Lower leg skin (tissue), 3 donors: ENCODE measurements around the gene USP16.

Experiments
- CTCF ChIP-seq, 3 donors: fragments of 450-650 bp; IDR thresholded peaks; one replicate each; pipeline ENCODE4 v1.5.1; 2016; ENCODE audit warnings: antibody characterized with exemption in 3 of 3, mild to moderate bottlenecking in 3 of 3, moderate library complexity in 2 of 3
- POLR2A ChIP-seq, 2 donors: fragments of 450-650 bp; IDR thresholded peaks; one replicate each; pipeline ENCODE4 v1.6.1; 2016 to 2017; ENCODE audit warnings: antibody characterized with exemption in 2 of 2, mild to moderate bottlenecking in 1 of 2, moderate library complexity in 1 of 2

- no peak for TF ChIP-seq CTCF (IDR thresholded peaks at IDR 0.05)
- no peak for TF ChIP-seq POLR2A (IDR thresholded peaks at IDR 0.05)
Measured at GRCh38 chr21:29017639-29018237, 6.7 kb upstream of the USP16 start.
